GM15510 (cell line): ENCODE data around the gene TAP1.

Experiments used
- POLR2A ChIP-seq: IDR thresholded peaks from 3 replicates; pipeline ENCODE4 v1.6.1; 2011; ENCODE audit warnings: borderline replicate concordance; ENCODE audit not compliant: insufficient read length; ENCODE audit errors: extremely low read depth

The TAP1 gene, protein sequence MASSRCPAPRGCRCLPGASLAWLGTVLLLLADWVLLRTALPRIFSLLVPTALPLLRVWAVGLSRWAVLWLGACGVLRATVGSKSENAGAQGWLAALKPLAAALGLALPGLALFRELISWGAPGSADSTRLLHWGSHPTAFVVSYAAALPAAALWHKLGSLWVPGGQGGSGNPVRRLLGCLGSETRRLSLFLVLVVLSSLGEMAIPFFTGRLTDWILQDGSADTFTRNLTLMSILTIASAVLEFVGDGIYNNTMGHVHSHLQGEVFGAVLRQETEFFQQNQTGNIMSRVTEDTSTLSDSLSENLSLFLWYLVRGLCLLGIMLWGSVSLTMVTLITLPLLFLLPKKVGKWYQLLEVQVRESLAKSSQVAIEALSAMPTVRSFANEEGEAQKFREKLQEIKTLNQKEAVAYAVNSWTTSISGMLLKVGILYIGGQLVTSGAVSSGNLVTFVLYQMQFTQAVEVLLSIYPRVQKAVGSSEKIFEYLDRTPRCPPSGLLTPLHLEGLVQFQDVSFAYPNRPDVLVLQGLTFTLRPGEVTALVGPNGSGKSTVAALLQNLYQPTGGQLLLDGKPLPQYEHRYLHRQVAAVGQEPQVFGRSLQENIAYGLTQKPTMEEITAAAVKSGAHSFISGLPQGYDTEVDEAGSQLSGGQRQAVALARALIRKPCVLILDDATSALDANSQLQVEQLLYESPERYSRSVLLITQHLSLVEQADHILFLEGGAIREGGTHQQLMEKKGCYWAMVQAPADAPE

DNA sequence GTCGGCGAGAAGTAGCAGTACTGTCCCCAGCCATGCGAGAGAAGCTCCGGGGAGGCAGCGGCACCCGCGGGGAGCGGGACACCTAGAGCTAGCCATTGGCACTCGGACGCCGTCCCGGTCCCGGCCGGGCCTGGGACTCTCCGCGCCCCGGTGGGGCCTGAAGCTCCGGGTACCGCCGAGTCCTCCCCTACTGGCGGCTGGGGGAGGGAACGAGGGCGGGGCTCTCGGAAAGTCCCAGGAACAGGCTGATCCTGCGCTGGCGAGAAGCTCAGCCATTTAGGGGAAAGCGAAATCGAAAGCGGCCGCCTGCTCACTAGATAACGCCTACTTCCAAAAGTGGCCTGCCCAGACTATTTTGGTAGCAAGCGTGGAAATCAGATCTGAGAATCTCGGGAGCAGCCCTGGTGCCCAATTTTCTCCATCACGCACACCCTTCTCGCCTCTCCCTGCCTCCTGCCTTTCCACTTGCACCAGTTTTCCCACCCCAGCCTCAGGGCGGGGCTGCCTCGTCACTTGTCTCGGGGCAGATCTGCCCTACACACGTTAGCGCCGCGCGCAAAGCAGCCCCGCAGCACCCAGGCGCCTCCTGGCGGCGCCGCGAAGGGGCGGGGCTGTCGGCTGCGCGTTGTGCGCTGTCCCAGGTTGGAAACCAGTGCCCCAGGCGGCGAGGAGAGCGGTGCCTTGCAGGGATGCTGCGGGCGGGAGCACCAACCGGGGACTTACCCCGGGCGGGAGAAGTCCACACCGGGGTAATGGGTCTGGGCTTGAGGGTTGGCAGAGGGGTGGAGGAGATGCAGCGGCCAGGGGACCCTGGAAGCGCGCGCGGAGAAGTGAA lies at the start of gene TAP1, which contains the start of gene PSMB9:
Gene TAP1, minus strand, starts transcription at position 164 of the 835 bp plus-strand sequence. Its CDS starts 68 bp downstream, at position 96.
Gene PSMB9, plus strand, starts transcription at position 652 of the 835 bp plus-strand sequence. Its CDS starts 38 bp downstream, at position 690.
- peak; percentile 93 for TF ChIP-seq POLR2A

DNA sequence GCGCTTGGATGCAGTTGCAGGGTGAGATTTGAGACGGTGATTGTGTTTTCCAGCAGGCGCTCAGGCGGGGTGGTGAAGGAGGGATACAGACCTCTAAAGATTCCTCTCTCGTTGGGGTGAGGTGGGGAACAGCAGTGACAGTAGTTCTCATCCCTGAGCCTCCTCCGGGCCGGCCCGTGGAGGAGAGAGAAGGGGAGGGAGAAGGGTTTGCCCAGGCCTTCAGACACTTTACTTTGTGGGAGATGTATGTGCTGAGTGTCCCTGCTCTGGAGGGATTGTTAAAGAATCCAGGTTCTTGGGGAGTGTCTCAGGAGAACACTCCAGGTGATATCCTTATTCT lies 41.5 kb upstream of the TAP1 start:
- no peak for TF ChIP-seq POLR2A

DNA sequence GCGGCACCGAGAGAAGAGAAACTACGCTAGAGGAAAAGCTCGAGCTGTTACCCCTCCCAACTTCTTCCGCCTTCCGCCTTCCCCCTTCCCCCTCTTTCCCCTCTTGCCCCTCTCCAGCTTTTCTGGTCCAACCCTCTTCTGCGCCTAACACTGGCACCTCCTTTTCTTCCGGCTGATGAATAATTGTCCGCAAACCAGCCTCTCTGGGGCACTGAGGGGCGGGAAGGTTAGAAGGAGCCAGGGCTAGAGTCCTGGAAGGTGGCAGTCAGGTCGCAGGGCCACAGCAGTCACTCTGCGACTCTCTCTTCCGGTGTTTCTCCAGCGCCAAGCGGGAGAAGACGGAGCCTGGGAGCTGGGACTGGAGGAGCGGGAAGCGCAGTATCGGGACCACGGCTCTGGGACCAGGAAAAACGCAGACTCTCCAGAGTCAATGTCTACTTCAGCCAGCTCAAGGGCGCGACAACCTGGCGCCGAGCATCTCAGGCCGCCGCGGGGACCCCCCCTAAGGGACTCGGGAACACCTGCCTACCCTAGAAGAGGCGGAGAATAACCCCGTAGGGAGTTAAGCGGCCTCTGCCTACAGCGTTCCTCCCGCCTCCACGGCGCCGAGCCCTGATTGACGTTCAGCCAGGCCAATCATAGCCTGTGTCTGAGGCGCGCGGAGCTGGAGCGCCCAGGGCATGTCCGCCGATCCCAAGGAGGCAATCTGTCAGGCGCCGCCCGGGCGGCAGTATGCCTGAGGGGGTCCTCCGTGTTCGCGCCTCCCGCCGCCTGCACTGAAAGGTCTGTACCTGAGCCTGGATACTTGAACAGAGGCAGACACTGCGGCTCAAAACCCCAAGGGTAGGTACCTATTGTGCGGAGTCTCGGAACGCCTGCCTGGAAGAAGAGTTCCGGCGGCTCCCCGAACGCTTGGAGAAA lies 40.8 kb upstream of the TAP1 start:
- TF ChIP-seq POLR2A = peak; percentile 83

DNA sequence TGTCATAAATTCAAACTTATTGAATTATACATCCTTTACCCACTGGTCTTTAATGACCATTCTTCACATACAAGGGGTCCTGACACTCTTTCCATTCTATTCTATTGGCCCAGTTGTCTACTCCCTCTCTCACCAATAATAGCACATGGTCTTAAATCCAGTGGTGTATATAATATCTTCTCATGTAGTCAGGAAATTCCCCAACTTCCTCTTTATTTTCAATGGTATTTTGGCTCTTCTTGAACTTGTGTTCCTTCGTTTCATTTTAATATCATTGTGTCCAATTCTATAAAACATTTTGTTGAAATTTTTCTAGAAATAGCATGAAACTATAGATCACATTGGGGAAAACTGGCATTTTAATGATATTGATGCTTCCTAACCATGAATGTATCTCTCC lies 37.3 kb upstream of the TAP1 start:
- TF ChIP-seq POLR2A = no peak

DNA sequence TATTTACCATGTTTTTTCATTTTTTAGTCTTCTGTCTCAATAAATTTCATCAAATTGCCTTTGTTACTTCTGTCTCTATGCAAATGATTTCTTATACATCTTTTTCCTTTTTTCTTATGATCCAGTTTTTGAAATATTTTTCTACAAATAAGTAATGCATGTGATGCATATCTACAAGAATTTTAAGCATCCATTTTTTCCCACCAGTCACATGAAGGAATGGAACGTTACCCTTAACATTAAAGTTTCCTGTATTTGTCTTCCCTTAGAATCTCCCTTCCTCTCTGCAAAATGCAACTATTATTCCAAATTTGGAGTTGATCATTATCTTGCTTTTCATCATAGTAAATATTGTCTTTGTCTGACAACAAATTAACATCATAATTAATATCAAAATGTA lies 36.0 kb upstream of the TAP1 start:
- no peak for TF ChIP-seq POLR2A

DNA sequence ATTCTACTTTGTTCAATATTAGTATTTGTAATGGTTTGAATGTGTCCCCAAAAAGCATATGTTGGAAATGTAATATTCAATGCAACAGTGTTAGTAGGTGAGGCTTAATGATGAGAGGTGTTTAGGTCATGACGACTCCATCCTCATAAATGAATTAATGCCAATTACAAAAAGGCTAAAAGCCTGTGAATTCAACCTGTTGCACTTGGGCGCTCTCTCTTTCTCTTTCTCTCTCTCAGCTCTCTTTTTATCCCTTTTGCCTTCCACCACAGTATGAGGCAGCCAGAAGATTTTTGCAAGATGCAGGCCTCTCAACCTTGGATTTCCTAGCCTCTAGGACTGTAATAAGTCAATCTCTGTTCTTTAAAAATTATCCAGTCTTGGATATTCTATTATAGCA lies 35.1 kb upstream of the TAP1 start:
- no peak for TF ChIP-seq POLR2A

DNA sequence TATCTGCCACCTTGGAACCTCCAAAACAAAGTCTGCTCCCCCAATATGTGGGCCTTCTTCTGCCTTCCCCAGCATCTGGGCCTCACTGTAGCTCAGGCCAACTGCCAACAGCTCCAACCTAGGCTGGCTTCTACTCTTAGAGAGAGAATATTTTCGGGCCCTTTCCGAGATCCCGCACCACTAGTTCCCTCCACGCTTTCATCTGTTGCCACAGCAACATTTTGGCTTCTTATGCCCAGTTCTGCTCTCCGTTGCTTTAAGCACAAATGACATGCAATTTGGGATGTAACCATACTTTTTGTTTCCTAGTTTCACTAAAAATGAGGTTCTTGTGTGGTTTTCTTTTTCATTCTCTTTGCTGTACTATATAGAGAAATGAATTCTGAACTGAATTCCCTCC lies 34.1 kb upstream of the TAP1 start:
- no peak for TF ChIP-seq POLR2A

DNA sequence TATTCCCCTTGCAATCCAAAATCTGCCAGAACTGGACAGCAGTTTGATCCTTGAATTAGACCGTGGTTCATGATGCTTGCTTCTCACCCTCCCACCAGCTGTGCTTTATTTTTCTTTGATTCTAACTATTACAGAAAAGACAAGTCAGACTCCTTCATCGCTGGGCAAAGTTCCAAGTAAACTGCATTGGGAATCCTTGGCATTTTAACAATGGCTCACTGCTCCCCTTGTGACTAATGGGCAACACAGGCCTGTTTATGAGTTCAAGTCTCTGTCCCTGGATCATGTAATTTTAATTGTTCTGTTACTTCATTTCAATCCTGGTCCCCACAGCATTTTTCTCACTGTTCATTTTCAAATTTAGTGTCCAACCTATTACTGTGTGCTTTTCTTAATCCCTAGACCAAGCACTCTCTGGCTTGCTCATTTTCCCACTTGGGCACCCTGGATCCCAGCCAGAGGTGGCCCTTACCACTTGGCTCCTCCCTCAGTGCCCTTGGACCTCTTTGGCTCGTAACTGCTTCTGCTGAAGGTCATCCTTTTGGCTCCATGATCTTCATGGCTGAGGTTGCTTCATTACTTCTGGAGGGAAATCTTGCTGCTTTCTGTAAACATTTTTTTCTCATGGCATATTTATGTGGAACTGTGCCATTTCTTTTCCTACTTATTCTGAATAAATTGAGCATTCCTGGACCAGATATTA lies 33.3 kb upstream of the TAP1 start:
- no peak for TF ChIP-seq POLR2A

DNA sequence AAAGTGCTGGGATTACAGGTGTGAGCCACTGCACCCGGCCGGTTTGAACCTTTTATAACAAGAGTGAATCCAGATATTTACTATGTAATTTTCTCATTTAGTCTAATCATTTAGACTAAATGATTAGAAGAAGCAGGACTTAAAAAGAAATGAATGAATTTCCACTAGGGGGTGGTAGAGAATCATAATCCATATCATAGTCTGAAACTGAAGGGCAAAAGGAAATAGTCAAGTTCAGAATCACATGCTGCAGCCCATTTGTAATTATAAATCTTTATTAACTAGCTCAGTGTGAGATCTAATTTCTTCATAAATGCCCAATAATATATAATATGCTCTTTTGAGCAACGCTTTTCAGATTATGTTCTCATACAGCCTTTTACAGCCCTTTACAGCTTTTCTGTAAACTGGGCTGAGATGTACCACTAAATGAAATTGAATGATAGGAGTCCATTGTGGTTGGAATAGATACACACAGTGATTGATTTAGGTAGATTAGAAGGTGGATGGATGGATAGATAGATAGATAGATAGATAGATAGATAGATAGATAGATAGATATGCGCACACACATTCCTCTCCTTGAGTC lies 32.3 kb upstream of the TAP1 start:
- TF ChIP-seq POLR2A = no peak

DNA sequence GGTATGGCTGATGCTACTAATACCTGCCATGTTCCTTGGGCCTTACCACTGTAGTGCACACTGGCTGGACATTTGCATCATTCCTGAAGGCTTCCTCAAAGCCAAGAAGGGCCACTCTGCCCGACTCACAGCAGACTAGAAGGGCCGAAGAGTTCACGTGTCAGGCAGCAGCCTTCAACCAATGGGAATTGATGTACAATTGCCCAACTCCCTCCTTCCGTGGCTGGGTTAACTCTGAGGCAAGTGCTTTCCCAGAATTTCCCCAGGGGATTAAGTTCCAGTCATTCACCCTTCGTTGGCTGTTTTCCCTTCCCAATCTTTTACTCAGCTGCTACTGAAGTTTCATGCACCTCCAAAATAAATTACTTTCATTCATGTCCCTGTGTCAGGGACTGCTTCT lies 30.3 kb upstream of the TAP1 start:
- no peak for TF ChIP-seq POLR2A

DNA sequence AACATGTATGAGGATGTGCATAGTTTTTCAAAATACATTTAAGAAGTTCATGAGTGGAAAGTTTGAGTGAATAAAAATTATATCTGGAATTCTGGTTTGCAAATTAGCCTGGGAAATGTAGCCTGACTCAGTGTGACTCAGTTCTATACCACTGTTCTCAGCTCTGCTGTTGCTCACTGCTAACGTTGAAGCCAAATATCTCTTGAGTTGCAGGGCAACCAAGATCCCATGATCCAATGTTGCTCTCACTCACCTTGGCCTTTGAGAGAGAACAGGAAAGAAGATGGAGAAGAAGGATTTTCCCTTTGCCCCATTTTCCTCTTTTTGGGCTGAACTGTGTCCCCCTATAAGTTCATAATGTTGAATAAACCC lies 29.4 kb upstream of the TAP1 start:
- no peak for TF ChIP-seq POLR2A

DNA sequence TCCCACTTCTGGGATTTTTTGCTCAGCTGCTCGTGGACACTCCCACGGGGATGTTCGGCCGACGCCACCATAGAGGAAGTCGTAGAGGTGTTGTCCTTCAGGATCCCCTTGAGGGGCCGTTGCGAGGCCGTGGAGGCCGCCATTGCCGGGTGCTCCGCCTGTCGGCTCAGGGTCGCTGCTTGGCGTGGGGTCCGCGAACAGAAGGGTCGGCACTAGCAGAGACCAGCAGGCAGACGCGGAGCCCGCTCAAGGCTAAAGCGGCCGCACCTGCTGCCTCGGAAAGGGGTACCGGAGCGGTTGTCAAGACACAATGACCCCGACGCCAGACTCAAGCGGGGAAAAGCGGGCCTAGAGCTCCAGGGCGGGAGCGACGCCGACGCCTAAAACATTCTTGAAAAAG lies 26.2 kb upstream of the TAP1 start:
- no peak for TF ChIP-seq POLR2A

DNA sequence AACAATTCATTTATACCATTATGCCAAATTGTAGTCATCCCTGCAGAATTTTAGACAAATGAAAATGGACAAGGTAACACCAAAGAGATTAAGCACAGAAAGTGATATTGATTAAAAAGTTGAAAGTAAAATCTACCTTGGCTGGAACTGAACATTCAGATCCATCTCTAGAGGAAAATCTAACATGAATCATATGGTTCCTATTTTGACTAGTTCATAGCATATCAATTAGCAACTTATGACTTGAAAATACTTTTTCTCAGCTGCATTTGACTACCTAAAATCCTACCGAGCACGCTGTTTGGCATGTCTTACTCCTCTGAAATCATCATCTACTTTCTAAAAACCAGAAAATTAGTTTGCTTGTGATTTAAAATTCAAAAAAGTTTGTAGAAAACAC lies 23.1 kb upstream of the TAP1 start:
- TF ChIP-seq POLR2A = no peak
